Effector CD4-positive, alpha-beta T cell (primary cell): ENCODE data around the gene NMS. TPM values are rescaled to one million over a fixed set of nuclear protein-coding genes. Genes with fewer than 3 reads are reported as not detected.
A peak's percentile ranks its signal among the peaks of the same experiment; 100 is the strongest.
"Not testable (repeated sequence)": the region's sequence is repeated elsewhere in the genome, so short reads cannot be mapped to it uniquely, and the experiment has no call there.

Experiments used
- DNase-seq: peaks from one replicate; pipeline ENCODE4 v3.0.0-alpha.2; 2020
- total RNA-seq: gene quantifications from one replicate; lab custom pipeline; 2026; lab: John Stamatoyannopoulos, UW

The NMS gene
- not detected for total RNA-seq

GRCh38 chr2:100470182-100470581 lies at the start of gene NMS:
Gene NMS (plus strand): TSS chr2:100470482. CDS start chr2:100470489, 7 bp downstream.
- DNase-seq = no peak

- no peak for DNase-seq
Measured at GRCh38 chr2:100422320-100423055, 47.8 kb upstream of the NMS start.

GRCh38 chr2:100423631-100424030 lies 46.7 kb upstream of the NMS start:
- DNase-seq = no peak

GRCh38 chr2:100424277-100424875 lies 45.9 kb upstream of the NMS start:
- no peak for DNase-seq

- no peak for DNase-seq
Measured at GRCh38 chr2:100425107-100425506, 45.2 kb upstream of the NMS start.

GRCh38 chr2:100425573-100426383 lies 44.5 kb upstream of the NMS start:
- DNase-seq = no peak

- no peak for DNase-seq
Measured at GRCh38 chr2:100426384-100426720, 43.9 kb upstream of the NMS start.

- DNase-seq = no peak
Measured at GRCh38 chr2:100427111-100427510, 43.2 kb upstream of the NMS start.

- peak; percentile 33 for DNase-seq
Measured at GRCh38 chr2:100427627-100428258, 42.5 kb upstream of the NMS start.

- no peak for DNase-seq
Measured at GRCh38 chr2:100429726-100430125, 40.6 kb upstream of the NMS start.

- DNase-seq = no peak
Measured at GRCh38 chr2:100437751-100438150, 32.5 kb upstream of the NMS start.

GRCh38 chr2:100446696-100447095 lies 23.6 kb upstream of the NMS start:
- no peak for DNase-seq

- no peak for DNase-seq
Measured at GRCh38 chr2:100451092-100451491, 19.2 kb upstream of the NMS start.

GRCh38 chr2:100451734-100452133 lies 18.5 kb upstream of the NMS start:
- DNase-seq = no peak

GRCh38 chr2:100453853-100454252 lies 16.4 kb upstream of the NMS start:
- DNase-seq = no peak

GRCh38 chr2:100456357-100456756 lies 13.9 kb upstream of the NMS start:
- not testable (repeated sequence) for DNase-seq

- no peak for DNase-seq
Measured at GRCh38 chr2:100460904-100461530, 9.3 kb upstream of the NMS start.

- DNase-seq = no peak
Measured at GRCh38 chr2:100470898-100471514, 724 bp downstream of the NMS start.

- DNase-seq = no peak
Measured at GRCh38 chr2:100476606-100477005, 6.3 kb downstream of the NMS start.

GRCh38 chr2:100482741-100483140 lies 12.5 kb downstream of the NMS start:
- DNase-seq = no peak

GRCh38 chr2:100483895-100484294 lies 13.6 kb downstream of the NMS start:
- DNase-seq = no peak

- no peak for DNase-seq
Measured at GRCh38 chr2:100484390-100484789, 14.1 kb downstream of the NMS start.
